ENCODE data around the gene AQP6.

AQP6 gene

GRCh38 chr12:49964849-49965624 is 7.7 kb upstream of the AQP6 start:
- peak overlapping the region; percentile 61 for H3K9ac ChIP-seq (ENCODE audit: low read depth, low read length, poor library complexity)
- no CpG with 5 or more reads among the region's 13 CpGs for WGBS, 2 donors (ENCODE audit: extremely low coverage in 2 of 2, insufficient read length in 2 of 2, insufficient replicate concordance in 1 of 2)
- H2AFZ ChIP-seq (ENCODE audit: low read length): no peak overlapping the region
- H3K79me1 ChIP-seq (ENCODE audit: low read depth, low read length): no peaks in the 10 kb centered on the region
- peak overlapping the region; percentile 44 for H3K18ac ChIP-seq (ENCODE audit: low read length)
- no peak overlapping the region for H3K4me3 ChIP-seq (ENCODE audit: low read length in 2 of 2)
- no peak overlapping the region for H3K27ac ChIP-seq (replicated peaks; ENCODE audit: low read length)
- H2BK5ac ChIP-seq (ENCODE audit: low read length): no peak overlapping the region
- H3K4me2 ChIP-seq (ENCODE audit: insufficient read depth, low read length, poor library complexity, severe bottlenecking): no peak overlapping the region
- no peaks in the 10 kb centered on the region for H3K9me3 ChIP-seq (replicated peaks in 1 of 2; ENCODE audit: control insufficient read depth in 2 of 2, insufficient read depth in 1 of 2, low read depth in 1 of 2, low read length in 2 of 2)
- no peak overlapping the region for H2BK12ac ChIP-seq (ENCODE audit: low read length)
- peaks cover 8 to 39% (median 36%) of the 10 kb centered on the region in 3 experiments for H3K27me3 ChIP-seq (ENCODE audit: control insufficient read depth in 3 of 3, insufficient read depth in 3 of 3, low read depth in 1 of 3, low read length in 3 of 3)
- H2BK15ac ChIP-seq (ENCODE audit: low read length): no peak overlapping the region
- no peak overlapping the region for H3K14ac ChIP-seq (ENCODE audit: low read length)
- H3K4me1 ChIP-seq (ENCODE audit: control insufficient read depth in 2 of 2, insufficient read depth in 1 of 2, low read depth in 1 of 2, low read length in 2 of 2): peaks cover 17 to 21% of the 10 kb centered on the region in 2 donors
- H3K4ac ChIP-seq (ENCODE audit: low read length): no peak overlapping the region
- no peak overlapping the region for H4K8ac ChIP-seq (ENCODE audit: low read depth, low read length)
- H2AK5ac ChIP-seq (ENCODE audit: low read depth, low read length): peak overlapping the region; percentile 71
- no peak overlapping the region for H4K91ac ChIP-seq (ENCODE audit: low read depth, low read length, poor library complexity)
- no peak for DNase-seq (ENCODE audit: low spot score)
- H2BK120ac ChIP-seq (ENCODE audit: low read depth, low read length): no peak overlapping the region
- no peak overlapping the region for H3K23ac ChIP-seq (ENCODE audit: low read depth, low read length, poor library complexity)
- no peaks in the 10 kb centered on the region for H3K36me3 ChIP-seq (replicated peaks in 1 of 2; ENCODE audit: control insufficient read depth in 2 of 2, insufficient read depth in 2 of 2, low read length in 2 of 2)

GRCh38 chr12:49965836-49966235 is 6.9 kb upstream of the AQP6 start:
- H3K36me3 ChIP-seq (replicated peaks in 1 of 2; ENCODE audit: control insufficient read depth in 2 of 2, insufficient read depth in 2 of 2, low read length in 2 of 2): no peaks in the 10 kb centered on the region
- H2BK120ac ChIP-seq (ENCODE audit: low read depth, low read length): no peak overlapping the region
- peaks cover 7 to 40% (median 31%) of the 10 kb centered on the region in 3 experiments for H3K27me3 ChIP-seq (ENCODE audit: control insufficient read depth in 3 of 3, insufficient read depth in 3 of 3, low read depth in 1 of 3, low read length in 3 of 3)
- no peak overlapping the region for H3K4ac ChIP-seq (ENCODE audit: low read length)
- no peak overlapping the region for H2BK5ac ChIP-seq (ENCODE audit: low read length)
- H3K18ac ChIP-seq (ENCODE audit: low read length): no peak overlapping the region
- DNase-seq (ENCODE audit: low spot score): no peak
- H4K8ac ChIP-seq (ENCODE audit: low read depth, low read length): no peak overlapping the region
- no peak overlapping the region for H2AK5ac ChIP-seq (ENCODE audit: low read depth, low read length)
- no peak overlapping the region for H3K4me2 ChIP-seq (ENCODE audit: insufficient read depth, low read length, poor library complexity, severe bottlenecking)
- no peak overlapping the region for H2BK12ac ChIP-seq (ENCODE audit: low read length)
- H4K91ac ChIP-seq (ENCODE audit: low read depth, low read length, poor library complexity): no peak overlapping the region
- H3K4me1 ChIP-seq (ENCODE audit: control insufficient read depth in 2 of 2, insufficient read depth in 1 of 2, low read depth in 1 of 2, low read length in 2 of 2): peaks cover 14 to 17% of the 10 kb centered on the region in 2 donors
- no CpG with 5 or more reads among the region's 6 CpGs for WGBS, 2 donors (ENCODE audit: extremely low coverage in 2 of 2, insufficient read length in 2 of 2, insufficient replicate concordance in 1 of 2)
- peak overlapping the region; percentile 9 for H3K9ac ChIP-seq (ENCODE audit: low read depth, low read length, poor library complexity)
- H3K14ac ChIP-seq (ENCODE audit: low read length): no peak overlapping the region
- peak overlapping the region; percentile 6 for H2BK15ac ChIP-seq (ENCODE audit: low read length)
- no peak overlapping the region for H3K27ac ChIP-seq (replicated peaks; ENCODE audit: low read length)
- H2AFZ ChIP-seq (ENCODE audit: low read length): no peak overlapping the region
- no peak overlapping the region for H3K4me3 ChIP-seq (ENCODE audit: low read length in 2 of 2)
- no peak overlapping the region for H3K23ac ChIP-seq (ENCODE audit: low read depth, low read length, poor library complexity)
- no peaks in the 10 kb centered on the region for H3K9me3 ChIP-seq (replicated peaks in 1 of 2; ENCODE audit: control insufficient read depth in 2 of 2, insufficient read depth in 1 of 2, low read depth in 1 of 2, low read length in 2 of 2)
- H3K79me1 ChIP-seq (ENCODE audit: low read depth, low read length): no peaks in the 10 kb centered on the region

GRCh38 chr12:49966511-49967041 is 6.2 kb upstream of the AQP6 start:
- H3K18ac ChIP-seq (ENCODE audit: low read length): peak overlapping the region; percentile 20

GRCh38 chr12:49967042-49967776 is 5.5 kb upstream of the AQP6 start:
- peak overlapping the region; percentile 91 for H2AFZ ChIP-seq (ENCODE audit: low read length)
- H3K4me1 ChIP-seq (ENCODE audit: control insufficient read depth in 2 of 2, insufficient read depth in 1 of 2, low read depth in 1 of 2, low read length in 2 of 2): peaks cover 14 to 17% of the 10 kb centered on the region in 2 donors
- H3K4me3 ChIP-seq (ENCODE audit: low read length in 2 of 2): peak overlapping the region; percentile 24 to 42
- H2AK5ac ChIP-seq (ENCODE audit: low read depth, low read length): peak overlapping the region; percentile 40
- no peak overlapping the region for H2BK120ac ChIP-seq (ENCODE audit: low read depth, low read length)
- H2BK12ac ChIP-seq (ENCODE audit: low read length): no peak overlapping the region
- H2BK5ac ChIP-seq (ENCODE audit: low read length): peak overlapping the region; percentile 14
- peak overlapping the region; percentile 73 for H3K9ac ChIP-seq (ENCODE audit: low read depth, low read length, poor library complexity)
- H3K18ac ChIP-seq (ENCODE audit: low read length): peak overlapping the region; percentile 95
- peak overlapping the region; percentile 42 for H2BK15ac ChIP-seq (ENCODE audit: low read length)
- H3K14ac ChIP-seq (ENCODE audit: low read length): peak overlapping the region; percentile 73
- H3K27ac ChIP-seq (replicated peaks; ENCODE audit: low read length): no peak overlapping the region
- WGBS, 2 donors (ENCODE audit: extremely low coverage in 2 of 2, insufficient read length in 2 of 2, insufficient replicate concordance in 1 of 2): no CpG with 5 or more reads among the region's 40 CpGs
- H3K4ac ChIP-seq (ENCODE audit: low read length): no peak overlapping the region
- no peaks in the 10 kb centered on the region for H3K9me3 ChIP-seq (replicated peaks in 1 of 2; ENCODE audit: control insufficient read depth in 2 of 2, insufficient read depth in 1 of 2, low read depth in 1 of 2, low read length in 2 of 2)
- H3K36me3 ChIP-seq (replicated peaks in 1 of 2; ENCODE audit: control insufficient read depth in 2 of 2, insufficient read depth in 2 of 2, low read length in 2 of 2): no peaks in the 10 kb centered on the region
- no peak overlapping the region for H4K8ac ChIP-seq (ENCODE audit: low read depth, low read length)
- no peak overlapping the region for H4K91ac ChIP-seq (ENCODE audit: low read depth, low read length, poor library complexity)
- H3K23ac ChIP-seq (ENCODE audit: low read depth, low read length, poor library complexity): peak overlapping the region; percentile 49
- DNase-seq (ENCODE audit: low spot score): peak; percentile 84
- H3K79me1 ChIP-seq (ENCODE audit: low read depth, low read length): no peaks in the 10 kb centered on the region
- H3K27me3 ChIP-seq (ENCODE audit: control insufficient read depth in 3 of 3, insufficient read depth in 3 of 3, low read depth in 1 of 3, low read length in 3 of 3): peaks cover 0 to 48% (median 20%) of the 10 kb centered on the region in 3 experiments
- peak overlapping the region; percentile 58 for H3K4me2 ChIP-seq (ENCODE audit: insufficient read depth, low read length, poor library complexity, severe bottlenecking)

More at GRCh38 chr12:49966511-49967041, 6.2 kb upstream of the AQP6 start:
- peak overlapping the region; percentile 49 for H3K23ac ChIP-seq (ENCODE audit: low read depth, low read length, poor library complexity)
- H4K8ac ChIP-seq (ENCODE audit: low read depth, low read length): no peak overlapping the region
- no peak overlapping the region for H3K4me2 ChIP-seq (ENCODE audit: insufficient read depth, low read length, poor library complexity, severe bottlenecking)
- no peak overlapping the region for H2BK120ac ChIP-seq (ENCODE audit: low read depth, low read length)
- H2BK12ac ChIP-seq (ENCODE audit: low read length): no peak overlapping the region
- WGBS, 2 donors (ENCODE audit: extremely low coverage in 2 of 2, insufficient read length in 2 of 2, insufficient replicate concordance in 1 of 2): no CpG with 5 or more reads among the region's 16 CpGs
- H3K79me1 ChIP-seq (ENCODE audit: low read depth, low read length): no peaks in the 10 kb centered on the region
- H3K4ac ChIP-seq (ENCODE audit: low read length): no peak overlapping the region
- H3K9ac ChIP-seq (ENCODE audit: low read depth, low read length, poor library complexity): no peak overlapping the region
- DNase-seq (ENCODE audit: low spot score): no peak
- no peak overlapping the region for H3K27ac ChIP-seq (replicated peaks; ENCODE audit: low read length)
- peak overlapping the region; percentile 15 for H3K14ac ChIP-seq (ENCODE audit: low read length)
- H3K4me1 ChIP-seq (ENCODE audit: control insufficient read depth in 2 of 2, insufficient read depth in 1 of 2, low read depth in 1 of 2, low read length in 2 of 2): peaks cover 14 to 17% of the 10 kb centered on the region in 2 donors
- H3K27me3 ChIP-seq (ENCODE audit: control insufficient read depth in 3 of 3, insufficient read depth in 3 of 3, low read depth in 1 of 3, low read length in 3 of 3): peaks cover 0 to 46% (median 25%) of the 10 kb centered on the region in 3 experiments
- no peak overlapping the region for H2BK5ac ChIP-seq (ENCODE audit: low read length)
- H2AK5ac ChIP-seq (ENCODE audit: low read depth, low read length): peak overlapping the region; percentile 23
- H2AFZ ChIP-seq (ENCODE audit: low read length): peak overlapping the region; percentile 91
- no peak overlapping the region for H4K91ac ChIP-seq (ENCODE audit: low read depth, low read length, poor library complexity)
- no peaks in the 10 kb centered on the region for H3K9me3 ChIP-seq (replicated peaks in 1 of 2; ENCODE audit: control insufficient read depth in 2 of 2, insufficient read depth in 1 of 2, low read depth in 1 of 2, low read length in 2 of 2)
- H3K4me3 ChIP-seq (ENCODE audit: low read length in 2 of 2): no peak overlapping the region
- H3K36me3 ChIP-seq (replicated peaks in 1 of 2; ENCODE audit: control insufficient read depth in 2 of 2, insufficient read depth in 2 of 2, low read length in 2 of 2): no peaks in the 10 kb centered on the region
- H2BK15ac ChIP-seq (ENCODE audit: low read length): no peak overlapping the region

All from neuronal stem cell (in vitro differentiated cells).